SU-DHL-6 (cell line): ENCODE data around the gene NRL.

Experiments used
- EZH2phosphoT487 ChIP-seq: fragments of 200-600 bp; sonication (generic), shearing (Covaris generic); conservative IDR thresholded peaks from 2 replicates; pipeline ENCODE4 v1.6.1; 2018; ENCODE audit warnings: mild to moderate bottlenecking, antibody characterized with exemption, low read length, moderate library complexity, mixed read lengths
- TF ChIP-seq, protein P1 (sequence below): fragments of 200-600 bp; sonication (generic); IDR thresholded peaks from one replicate; pipeline ENCODE4 v1.5.1; 2017; ENCODE audit warnings: antibody characterized with exemption, mild to moderate bottlenecking, low read length, moderate library complexity; ENCODE audit not compliant: insufficient read depth, poor library complexity, severe bottlenecking

GRCh38 chr14:24110060-24110459 is 4.7 kb downstream of the NRL start:
- TF ChIP-seq, protein P1, sequence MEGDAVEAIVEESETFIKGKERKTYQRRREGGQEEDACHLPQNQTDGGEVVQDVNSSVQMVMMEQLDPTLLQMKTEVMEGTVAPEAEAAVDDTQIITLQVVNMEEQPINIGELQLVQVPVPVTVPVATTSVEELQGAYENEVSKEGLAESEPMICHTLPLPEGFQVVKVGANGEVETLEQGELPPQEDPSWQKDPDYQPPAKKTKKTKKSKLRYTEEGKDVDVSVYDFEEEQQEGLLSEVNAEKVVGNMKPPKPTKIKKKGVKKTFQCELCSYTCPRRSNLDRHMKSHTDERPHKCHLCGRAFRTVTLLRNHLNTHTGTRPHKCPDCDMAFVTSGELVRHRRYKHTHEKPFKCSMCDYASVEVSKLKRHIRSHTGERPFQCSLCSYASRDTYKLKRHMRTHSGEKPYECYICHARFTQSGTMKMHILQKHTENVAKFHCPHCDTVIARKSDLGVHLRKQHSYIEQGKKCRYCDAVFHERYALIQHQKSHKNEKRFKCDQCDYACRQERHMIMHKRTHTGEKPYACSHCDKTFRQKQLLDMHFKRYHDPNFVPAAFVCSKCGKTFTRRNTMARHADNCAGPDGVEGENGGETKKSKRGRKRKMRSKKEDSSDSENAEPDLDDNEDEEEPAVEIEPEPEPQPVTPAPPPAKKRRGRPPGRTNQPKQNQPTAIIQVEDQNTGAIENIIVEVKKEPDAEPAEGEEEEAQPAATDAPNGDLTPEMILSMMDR = no peak
- no peak for TF ChIP-seq EZH2phosphoT487
